Activated CD4-positive, alpha-beta T cell treated with anti-CD3 and anti-CD28 coated beads, Interleukin-2, amount 50 U/mL, for 1 hour (primary cell): ENCODE data around the gene MYOM1.

Source experiments
- DNase-seq: peaks from one replicate; pipeline ENCODE4 v3.0.0-alpha.2; 2020

MYOM1 gene

GRCh38 chr18:3147935-3148554 is 71.7 kb downstream of the MYOM1 start:
- DNase-seq, result no peak

GRCh38 chr18:3140986-3141639 is 78.7 kb downstream of the MYOM1 start:
- DNase-seq, result no peak

GRCh38 chr18:3140342-3140741 is 79.4 kb downstream of the MYOM1 start:
- DNase-seq, result no peak

GRCh38 chr18:3139406-3139805 is 80.4 kb downstream of the MYOM1 start:
- no peak for DNase-seq

- DNase-seq, result no peak
Observed at GRCh38 chr18:3138274-3138975, 81.3 kb downstream of the MYOM1 start.

GRCh38 chr18:3135536-3135935 is 84.2 kb downstream of the MYOM1 start:
- DNase-seq, result no peak

- DNase-seq, result no peak
Observed at GRCh38 chr18:3132700-3133099, 87.1 kb downstream of the MYOM1 start.

- no peak for DNase-seq
Observed at GRCh38 chr18:3130344-3130743, 89.4 kb downstream of the MYOM1 start.

- DNase-seq, result peak; percentile 80
Observed at GRCh38 chr18:3129053-3129864, 90.5 kb downstream of the MYOM1 start.

GRCh38 chr18:3126457-3127097 is 93.2 kb downstream of the MYOM1 start:
- no peak for DNase-seq

- DNase-seq, result no peak
Observed at GRCh38 chr18:3124822-3125221, 94.9 kb downstream of the MYOM1 start.

GRCh38 chr18:3122851-3123250 is 96.9 kb downstream of the MYOM1 start:
- no peak for DNase-seq

GRCh38 chr18:3121259-3121658 is 98.5 kb downstream of the MYOM1 start:
- DNase-seq, result no peak

GRCh38 chr18:3120356-3120755 is 99.4 kb downstream of the MYOM1 start:
- DNase-seq, result no peak

GRCh38 chr18:3119401-3120341 is 100.1 kb downstream of the MYOM1 start:
- DNase-seq, result no peak

GRCh38 chr18:3118195-3119010 is 101.4 kb downstream of the MYOM1 start:
- DNase-seq, result no peak

GRCh38 chr18:3117493-3118192 is 102.1 kb downstream of the MYOM1 start:
- no peak for DNase-seq

- DNase-seq, result no peak
Observed at GRCh38 chr18:3115447-3116030, 104.2 kb downstream of the MYOM1 start.

GRCh38 chr18:3114451-3114850 is 105.3 kb downstream of the MYOM1 start:
- no peak for DNase-seq

- no peak for DNase-seq
Observed at GRCh38 chr18:3114026-3114425, 105.7 kb downstream of the MYOM1 start.
